GM23248 (cell line): ENCODE measurements around the gene PML. TPM values are rescaled to one million over a fixed set of nuclear protein-coding genes. Genes with fewer than 3 reads are reported as not detected.
A peak's percentile ranks its signal among the peaks of the same experiment; 100 is the strongest.

Experiments
- DNase-seq: peaks from one replicate; pipeline ENCODE4 v3.0.0-alpha.2; 2015
- H2AFZ ChIP-seq: fragments of 200-600 bp; sonication (generic); 2 replicates; pipeline ENCODE4 v1.6.1; 2016; ENCODE audit warnings: antibody characterized with exemption
- H3F3A ChIP-seq: fragments of 200-600 bp; sonication (generic); 2 replicates; pipeline ENCODE4 v1.6.1; 2016; ENCODE audit warnings: mild to moderate bottlenecking, antibody characterized with exemption, mixed run types; ENCODE audit not compliant: insufficient read depth
- H3K27ac ChIP-seq: fragments of 200-600 bp; sonication (generic); 2 replicates; pipeline ENCODE4 v1.5.1; 2016; ENCODE audit warnings: mild to moderate bottlenecking
- H3K27me3 ChIP-seq: fragments of 200-600 bp; sonication (generic); replicated peaks from 2 replicates; pipeline ENCODE4 v1.6.1; 2016; ENCODE audit warnings: mild to moderate bottlenecking; ENCODE audit not compliant: insufficient read depth
- H3K36me3 ChIP-seq: fragments of 200-600 bp; sonication (generic); 2 replicates; pipeline ENCODE4 v1.6.1; 2016; ENCODE audit warnings: low read depth, mild to moderate bottlenecking
- H3K4me1 ChIP-seq: fragments of 200-600 bp; sonication (generic); 2 replicates; pipeline ENCODE4 v1.6.1; 2016; ENCODE audit warnings: mild to moderate bottlenecking; ENCODE audit not compliant: insufficient read depth
- H3K4me2 ChIP-seq: fragments of 200-600 bp; sonication (generic); one replicate; pipeline ENCODE4 v1.6.1; 2016; ENCODE audit warnings: mild to moderate bottlenecking; ENCODE audit not compliant: unreplicated experiment
- H3K4me3 ChIP-seq: fragments of 200-600 bp; sonication (generic); 2 replicates; pipeline ENCODE4 v1.5.1; 2016; ENCODE audit warnings: mild to moderate bottlenecking
- H3K79me2 ChIP-seq: fragments of 200-600 bp; sonication (generic); 2 replicates; pipeline ENCODE4 v1.6.1; 2016; ENCODE audit warnings: mild to moderate bottlenecking; ENCODE audit not compliant: insufficient read depth
- H3K9ac ChIP-seq: fragments of 200-600 bp; sonication (generic); 2 replicates; pipeline ENCODE4 v1.6.1; 2016; ENCODE audit warnings: mild to moderate bottlenecking
- H3K9me2 ChIP-seq: fragments of 200-600 bp; sonication (generic); 2 replicates; pipeline ENCODE4 v1.6.1; 2016; ENCODE audit warnings: mixed run types, mild to moderate bottlenecking, moderate library complexity; ENCODE audit not compliant: insufficient read depth
- H3K9me3 ChIP-seq: fragments of 200-600 bp; sonication (generic); one replicate; pipeline ENCODE4 v1.6.1; 2017; ENCODE audit warnings: low read depth
- H4K20me1 ChIP-seq: fragments of 200-600 bp; sonication (generic); 2 replicates; pipeline ENCODE4 v1.6.0; 2016; ENCODE audit not compliant: insufficient read depth
- EZH2 ChIP-seq: fragments of 200-600 bp; sonication (generic); IDR thresholded peaks from 2 replicates; pipeline ENCODE4 v1.6.1; 2018; ENCODE audit warnings: antibody characterized with exemption, mild to moderate bottlenecking; ENCODE audit not compliant: insufficient read depth, poor library complexity, severe bottlenecking
- EZH2phosphoT487 ChIP-seq: fragments of 200-600 bp; sonication (generic); IDR thresholded peaks from 2 replicates; pipeline ENCODE4 v1.6.1; 2018; ENCODE audit warnings: antibody characterized with exemption, moderate library complexity, mild to moderate bottlenecking, low read depth; ENCODE audit not compliant: insufficient read depth
- WGBS, 2 experiments: methylation state at CpG; one replicate each; pipeline ENCODE4 v1.1.6; 2015 to 2017; ENCODE audit warnings: low lambda C conversion rate in 2 of 2, low coverage in 1 of 2; ENCODE audit errors: missing lambda C conversion rate in 2 of 2; 5-methylcytosine and 5-hydroxymethylcytosine counted together
- in situ Hi-C: fragments of 300-500 bp; cut with MboI; formaldehyde crosslinking; loops from 2 replicates; pipeline ENCODE4 v1.15.0; 2020
- polyA plus RNA-seq: library from polyadenylated mRNA; unstranded; fragments of >200 nt; fragmentation: Nextera tagmentation; extraction: Ambion mirVana; gene quantifications from 2 replicates; pipeline ENCODE4 v1.2.1, GENCODE V29; 2016
- total RNA-seq: library from RNA; depleted of rRNA; stranded (reverse); fragments of >200 nt; shearing (Covaris generic); gene quantifications from 2 replicates; pipeline ENCODE4 v1.2.3, GENCODE V29; 2014

PML gene
- total and polyA plus RNA-seq, 2 experiments from 2014 or later, result 52.9 to 74.7 TPM

DNA sequence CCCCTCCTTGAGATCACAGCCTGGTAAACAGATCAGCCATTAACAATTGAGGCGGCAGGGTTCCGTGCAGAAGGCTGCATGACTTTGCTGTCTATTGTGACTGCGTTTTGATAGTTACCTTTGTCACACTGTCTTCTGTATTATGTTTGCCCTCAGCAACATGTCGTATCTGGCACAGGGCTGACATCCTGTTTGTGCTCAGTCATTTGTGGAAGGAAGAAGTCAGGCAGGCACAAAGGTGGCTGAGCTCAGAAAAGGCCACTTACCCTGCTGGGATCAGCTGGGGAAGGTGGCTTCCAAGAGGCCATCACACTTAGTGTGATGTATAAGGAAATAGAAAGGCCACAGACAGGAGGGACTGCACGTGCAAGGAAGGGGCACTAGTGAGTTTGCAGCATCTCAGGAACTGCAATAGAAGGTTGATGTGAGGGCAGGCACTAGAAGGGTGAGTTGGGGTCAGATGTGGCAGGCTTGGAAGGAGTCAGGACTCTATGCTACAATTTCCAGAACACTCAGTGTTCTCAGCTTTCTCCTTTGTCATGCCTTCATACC lies 13.4 kb downstream of the PML start:
- H3K9me2 ChIP-seq, result no peaks in the 10 kb centered on the region
- H3K4me1 ChIP-seq, result peaks cover 24% of the 10 kb centered on the region
- in situ Hi-C loops, result no loop called here
- no peak overlapping the region for H3K27ac ChIP-seq
- peaks cover 100% of the 10 kb centered on the region for H3K79me2 ChIP-seq
- H3K9ac ChIP-seq, result no peak overlapping the region
- no peak overlapping the region for H3K4me2 ChIP-seq
- no peak for DNase-seq
- H2AFZ ChIP-seq, result no peak overlapping the region
- WGBS, 2 experiments, result 87 to 88% methylated on average over 5 of the region's 5 CpGs
- H3K9me3 ChIP-seq, result no peaks in the 10 kb centered on the region
- H3F3A ChIP-seq, result peaks cover 26% of the 10 kb centered on the region
- H3K27me3 ChIP-seq, result no peaks in the 10 kb centered on the region
- peaks cover 29% of the 10 kb centered on the region for H3K36me3 ChIP-seq
- H3K4me3 ChIP-seq, result no peak overlapping the region
- TF ChIP-seq EZH2phosphoT487 (no peak), EZH2 (no peak)
- H4K20me1 ChIP-seq, result peaks cover 16% of the 10 kb centered on the region; the same call in 1 of the 2 replicates

DNA sequence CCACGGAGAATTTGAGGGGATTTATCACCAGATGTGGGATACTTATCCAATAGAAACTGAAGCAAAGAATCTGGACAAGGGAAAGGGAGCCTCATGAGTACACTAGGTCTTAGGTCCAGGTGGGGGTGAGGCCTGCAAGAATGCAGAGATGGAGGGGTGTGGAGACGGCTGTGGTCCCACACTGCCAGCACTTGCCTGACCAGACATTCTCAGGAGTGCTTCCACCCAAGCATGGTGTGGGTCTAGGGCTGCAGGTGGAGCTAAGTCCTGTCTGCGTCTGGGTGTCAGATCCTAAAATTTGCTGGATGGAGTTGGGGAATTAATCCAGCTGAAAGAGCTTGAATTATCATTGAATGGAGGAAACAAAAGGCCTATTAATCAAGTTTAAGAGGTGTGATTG lies 14.4 kb downstream of the PML start:
- Histone ChIP-seq H3K4me2 (no peak overlapping the region), H3K9me3 (no peaks in the 10 kb centered on the region), H3K9me2 (no peaks in the 10 kb centered on the region), H3F3A (peaks cover 33% of the 10 kb centered on the region), H3K27me3 (no peaks in the 10 kb centered on the region), H3K27ac (no peak overlapping the region), H3K9ac (no peak overlapping the region), H3K4me1 (peaks cover 30% of the 10 kb centered on the region), H3K4me3 (no peak overlapping the region), H4K20me1 (peaks cover 19% of the 10 kb centered on the region), H2AFZ (no peak overlapping the region), H3K36me3 (peaks cover 21% of the 10 kb centered on the region; the same call in 1 of the 2 replicates), H3K79me2 (peaks cover 100% of the 10 kb centered on the region)
- 69 to 71% methylated on average over 3 of the region's 3 CpGs for WGBS, 2 experiments
- TF ChIP-seq EZH2 (no peak), EZH2phosphoT487 (no peak)
- in situ Hi-C loops, result no loop called here
- no peak for DNase-seq

DNA sequence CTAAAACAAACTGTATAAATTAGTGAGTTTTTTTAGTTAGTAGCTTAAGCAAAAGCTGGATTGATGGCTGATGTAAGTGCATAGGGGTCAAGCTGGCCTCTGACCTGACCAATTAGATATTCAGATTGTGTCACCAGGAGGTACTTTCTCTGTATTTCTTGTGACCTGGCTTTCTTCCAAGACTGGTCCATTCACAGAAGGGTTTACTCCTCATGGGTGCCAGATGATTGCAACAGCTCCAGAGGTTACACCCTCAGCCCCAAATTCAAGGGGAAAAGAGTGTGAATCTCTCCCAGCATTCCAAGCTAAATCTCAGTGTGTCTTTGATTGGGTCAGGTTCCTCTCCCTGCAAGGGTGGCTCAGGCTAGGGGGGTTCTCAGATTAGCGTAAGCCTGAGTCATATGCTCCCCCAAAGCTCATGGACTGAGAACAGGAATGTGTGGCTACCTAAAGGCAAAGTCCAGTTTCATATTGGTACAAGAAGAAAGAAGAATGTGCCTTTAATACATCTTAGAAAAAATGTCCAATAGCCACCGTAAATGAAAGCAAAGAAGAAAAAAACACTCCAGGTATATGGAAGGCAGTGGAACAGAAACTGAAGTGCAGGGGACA lies 16.5 kb downstream of the PML start:
- H3K27me3 ChIP-seq, result no peaks in the 10 kb centered on the region
- H3K4me1 ChIP-seq, result peaks cover 30% of the 10 kb centered on the region
- 0 out of 2 replicates have a peak, but pooled peaks cover 10% of the 10 kb centered on the region for H3K36me3 ChIP-seq
- WGBS, 2 experiments, result 72 to 76% methylated on average over 2 of the region's 2 CpGs
- H3K9ac ChIP-seq, result no peak overlapping the region
- H3K9me2 ChIP-seq, result no peaks in the 10 kb centered on the region
- H3K27ac ChIP-seq, result peak overlapping the region; percentile 50
- H4K20me1 ChIP-seq, result peaks cover 26% of the 10 kb centered on the region
- peaks cover 33% of the 10 kb centered on the region for H3F3A ChIP-seq
- DNase-seq, result peak; percentile 57
- in situ Hi-C loops, result no loop called here
- H3K9me3 ChIP-seq, result no peaks in the 10 kb centered on the region
- H3K4me2 ChIP-seq, result peak overlapping the region; percentile 40
- no peak overlapping the region for H2AFZ ChIP-seq
- H3K79me2 ChIP-seq, result peaks cover 100% of the 10 kb centered on the region
- TF ChIP-seq EZH2phosphoT487, result no peak
- TF ChIP-seq EZH2, result no peak
- H3K4me3 ChIP-seq, result peak overlapping the region; percentile 24; the same call in 1 of the 2 replicates

DNA sequence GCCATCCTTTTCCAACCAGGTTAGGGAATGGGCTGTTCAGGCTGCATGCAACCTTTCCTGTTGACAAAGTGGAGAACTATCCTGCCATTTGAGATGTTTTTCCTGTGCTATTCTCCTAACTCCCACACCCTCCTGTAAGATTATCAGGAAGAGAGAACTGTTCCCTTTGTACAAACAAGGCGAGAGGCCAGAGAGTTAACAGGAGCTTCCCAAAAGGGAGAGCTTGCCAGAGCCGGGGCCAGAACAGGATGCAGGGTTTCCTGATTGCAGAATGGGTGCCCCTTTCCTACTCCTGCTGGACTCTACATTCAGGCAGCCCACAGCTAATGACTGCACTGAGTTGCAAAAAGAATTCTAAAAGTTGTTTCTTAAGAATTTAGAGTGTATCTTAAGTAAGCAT lies 17.1 kb downstream of the PML start:
- Histone ChIP-seq H2AFZ (no peak overlapping the region), H3K4me3 (peak overlapping the region; percentile 24; the same call in 1 of the 2 replicates), H3K27ac (peak overlapping the region; percentile 50), H3K4me2 (peak overlapping the region; percentile 40), H3K4me1 (peaks cover 30% of the 10 kb centered on the region), H3K27me3 (no peaks in the 10 kb centered on the region), H3K9me3 (no peaks in the 10 kb centered on the region), H4K20me1 (peaks cover 26% of the 10 kb centered on the region), H3K36me3 (0 out of 2 replicates have a peak, but pooled peaks cover 6% of the 10 kb centered on the region), H3K9me2 (no peaks in the 10 kb centered on the region), H3F3A (peaks cover 33% of the 10 kb centered on the region), H3K9ac (no peak overlapping the region), H3K79me2 (peaks cover 100% of the 10 kb centered on the region)
- TF ChIP-seq EZH2phosphoT487 (no peak), EZH2 (no peak)
- in situ Hi-C loops, result no loop called here
- peak; percentile 56 for DNase-seq
- 27 to 42% methylated on average over 2 of the region's 2 CpGs for WGBS, 2 experiments
